BJ (cell line): Measurements from ENCODE around the gene MYL12B. TPM values are rescaled to one million over a fixed set of nuclear protein-coding genes. Genes with fewer than 3 reads are reported as not detected.

ENCODE experiments used
- CTCF ChIA-PET: fragments of 350-600 bp; formaldehyde crosslinking; extraction: SDS; loops from one replicate; lab custom pipeline; 2021; ENCODE audit warnings: antibody characterized with exemption, inconsistent platforms; lab: Yijun Ruan, JAX
- POLR2A ChIA-PET: fragments of 300-600 bp; sonication (Branson Sonifier 250); formaldehyde crosslinking; extraction: SDS; loops from one replicate; lab custom pipeline; 2021; ENCODE audit warnings: antibody characterized with exemption; lab: Charles Lee
- DNase-seq: peaks from one replicate; pipeline ENCODE4 v3.0.0-alpha.2; 2011; ENCODE audit warnings: low read depth
- H3K27me3 ChIP-seq: 2 replicates; pipeline ENCODE4 v1.6.0; 2011; ENCODE audit warnings: low read length; ENCODE audit not compliant: control insufficient read depth, insufficient read depth
- H3K36me3 ChIP-seq: 2 replicates; pipeline ENCODE4 v1.5.1; 2011; ENCODE audit warnings: low read length; ENCODE audit not compliant: control insufficient read depth, insufficient read depth
- H3K4me3 ChIP-seq: 2 replicates; pipeline ENCODE4 v1.5.1; 2011; ENCODE audit warnings: low read depth, mild to moderate bottlenecking, control low read depth, low read length
- CTCF ChIP-seq: IDR thresholded peaks from 2 replicates; pipeline ENCODE4 v1.5.1; 2011; ENCODE audit warnings: low read depth, mild to moderate bottlenecking, control low read depth, inconsistent platforms, low read length, moderate library complexity; ENCODE audit not compliant: insufficient read depth
- polyA plus RNA-seq: library from polyadenylated mRNA; depleted of rRNA; stranded (reverse); fragments of >200 nt; gene quantifications from 2 replicates; pipeline ENCODE4 v1.2.3, GENCODE V29; 2011

Gene MYL12B
- polyA plus RNA-seq, 1 experiment: 778 TPM

- DNase-seq: peak; percentile 86
- Histone ChIP-seq H3K27me3 (no peaks in the 10 kb centered on the region), H3K36me3 (no peaks in the 10 kb centered on the region), H3K4me3 (peak within 1 kb of the TSS; percentile 95)
- POLR2A ChIA-PET: interaction anchor here (0.6 kb wide), 2 partner anchors 212 to 442 kb away, joined by 3 to 6 read pairs; no protein-coding TSS in a partner anchor
- CTCF ChIA-PET: interaction anchor here (0.8 to 4.4 kb wide), 10 partner anchors 14 to 481 kb away, joined by 3 to 36 read pairs (median 6); partner anchors contain the start of gene MYL12B
- TF ChIP-seq CTCF: no peak
Observed at GRCh38 chr18:3247240-3248061, 14.5 kb upstream of the MYL12B start, which contains the start of gene MYL12A. Gene MYL12A (plus strand): TSS chr18:3247801. CDS start chr18:3253248, 5,447 bp downstream.

GRCh38 chr18:3248062-3248657 is 13.8 kb upstream of the MYL12B start:
- Histone ChIP-seq H3K36me3 (no peaks in the 10 kb centered on the region; the same call in 1 of the 2 replicates), H3K27me3 (no peaks in the 10 kb centered on the region), H3K4me3 (peak overlapping the region; percentile 95)
- ChIA-PET CTCF (interaction anchor here (1.3 to 4.0 kb wide), 2 partner anchors 13 to 314 kb away, joined by 4 to 36 read pairs; partner anchors contain the start of gene MYL12B), POLR2A (interaction anchor here (0.6 kb wide), 2 partner anchors 213 to 442 kb away, joined by 3 to 6 read pairs; no protein-coding TSS in a partner anchor)
- no peak for DNase-seq
- TF ChIP-seq CTCF: no peak

- Histone ChIP-seq H3K27me3 (no peaks in the 10 kb centered on the region), H3K36me3 (no peaks in the 10 kb centered on the region; the same call in 1 of the 2 replicates), H3K4me3 (peak overlapping the region; percentile 95)
- TF ChIP-seq CTCF: no peak
- no peak for DNase-seq
- POLR2A ChIA-PET: no interaction called here
- CTCF ChIA-PET: interaction anchor here (0.6 to 1.3 kb wide), 2 partner anchors 12 to 347 kb away, joined by 3 to 4 read pairs; partner anchors contain the start of gene MYL12B
Observed at GRCh38 chr18:3248658-3249359, 13.1 kb upstream of the MYL12B start.

GRCh38 chr18:3250237-3251107 is 11.5 kb upstream of the MYL12B start:
- POLR2A ChIA-PET: interaction anchor here (0.5 to 1.0 kb wide), 3 partner anchors 197 to 438 kb away, joined by 4 to 21 read pairs (median 7); no protein-coding TSS in a partner anchor
- Histone ChIP-seq H3K36me3 (peaks cover 2% of the 10 kb centered on the region; the same call in 1 of the 2 replicates), H3K4me3 (peak overlapping the region; percentile 95; the same call in 1 of the 2 replicates), H3K27me3 (no peaks in the 10 kb centered on the region)
- CTCF ChIA-PET: interaction anchor here (1.1 to 1.9 kb wide), 2 partner anchors 12 to 416 kb away, joined by 3 to 9 read pairs; no protein-coding TSS in a partner anchor
- DNase-seq: no peak
- TF ChIP-seq CTCF: no peak
